K562 (cell line): ENCODE data around the gene AAR2. TPM values are rescaled to one million over a fixed set of nuclear protein-coding genes. Genes with fewer than 3 reads are reported as not detected.

Experiments used
- ATAC-seq: fragments of 200-7000 bp; cut with Tn5 transposase; 3 replicates; pipeline ENCODE4 v1.9.1; 2020; ENCODE audit warnings: moderate library complexity
- BruUV-seq: library from RNA; stranded (reverse); fragments of 400-500 nt; replicated peaks from 2 replicates; lab custom pipeline; 2021; lab: Mats Ljungman, UMichigan
- CTCF ChIA-PET: fragments of 300-600 bp; formaldehyde crosslinking; extraction: SDS; loops from one replicate; lab custom pipeline; 2021; ENCODE audit warnings: low intra/inter-chr PET ratio; lab: Yijun Ruan, JAX
- POLR2A ChIA-PET: fragments of 300-600, 350-650 bp; sonication (Branson Sonifier 250); formaldehyde crosslinking; extraction: SDS; loops from one replicate; lab custom pipeline; 2021; ENCODE audit warnings: antibody characterized with exemption, inconsistent platforms; lab: Yijun Ruan, JAX
- DNase-seq, 4 experiments: peaks; one replicate each; pipeline versions ENCODE4 v3.0.0 to v3.0.0-alpha.2; 2011 to 2018; ENCODE audit warnings: low spot score in 3 of 4, mixed read lengths in 3 of 4; ENCODE audit errors: extremely low read depth in 1 of 4
- FAIRE-seq: peaks from 2 replicates; lab custom pipeline; 2011; peaks lifted over from hg19 to GRCh38; lab: Jason Lieb, UNC
- H2AFZ ChIP-seq: 2 replicates; pipeline ENCODE4 v1.6.0; 2011; ENCODE audit warnings: low read depth, low read length, control low read depth, inconsistent platforms
- H3K27ac ChIP-seq: fragments of 200-600 bp; 3 replicates; pipeline ENCODE4 v1.8.0; 2011; ENCODE audit warnings: low read depth, mild to moderate bottlenecking, control low read depth, inconsistent platforms, low read length, moderate library complexity, mixed read lengths; ENCODE audit errors: extremely low read depth
- H3K27me3 ChIP-seq, 2 experiments: fragments of 300-600 bp in 1 of 2; 2 replicates in 1 of 2; 3 replicates in 1 of 2; pipeline versions ENCODE4 v1.6.0 to v1.8.0; 2011; ENCODE audit warnings: inconsistent platforms in 2 of 2, low read length in 2 of 2, mild to moderate bottlenecking in 1 of 2, mixed read lengths in 1 of 2, moderate library complexity in 1 of 2; ENCODE audit not compliant: control insufficient read depth in 2 of 2, insufficient read depth in 2 of 2
- H3K36me3 ChIP-seq: fragments of 300-600 bp; 3 replicates; pipeline ENCODE4 v1.8.0; 2011; ENCODE audit warnings: mild to moderate bottlenecking, low read length, inconsistent platforms; ENCODE audit not compliant: control insufficient read depth, insufficient read depth
- H3K4me1 ChIP-seq, 2 experiments: fragments of 200-600 bp in 1 of 2; replicated peaks in 1 of 2; 2 replicates in 1 of 2; 3 replicates in 1 of 2; pipeline versions ENCODE4 v1.5.1 to v1.8.0; 2011; ENCODE audit warnings: inconsistent platforms in 2 of 2, low read length in 2 of 2, mild to moderate bottlenecking in 1 of 2, mixed read lengths in 1 of 2, moderate library complexity in 1 of 2; ENCODE audit not compliant: control insufficient read depth in 2 of 2, insufficient read depth in 2 of 2
- H3K4me2 ChIP-seq: 2 replicates; pipeline ENCODE4 v1.6.1; 2011; ENCODE audit warnings: low read length, control low read depth, inconsistent platforms, mixed read lengths; ENCODE audit not compliant: insufficient read depth
- H3K4me3 ChIP-seq: fragments of 200-600 bp; sonication (generic), shearing (Covaris generic); 2 replicates; pipeline ENCODE4 v1.5.1; 2016; ENCODE audit warnings: control low read depth, inconsistent platforms
- H3K79me2 ChIP-seq: fragments of 200-600 bp; 3 replicates; pipeline ENCODE4 v1.8.0; 2011; ENCODE audit warnings: low read length, inconsistent platforms; ENCODE audit not compliant: control insufficient read depth, insufficient read depth
- H3K9ac ChIP-seq, 2 experiments: 2 replicates each; pipeline versions ENCODE4 v1.6.0 to v1.6.1; 2011; ENCODE audit warnings: low read depth in 2 of 2, low read length in 2 of 2, control low read depth in 1 of 2, inconsistent platforms in 1 of 2, mild to moderate bottlenecking in 1 of 2, mixed read lengths in 1 of 2; ENCODE audit not compliant: insufficient read depth in 1 of 2
- H3K9me1 ChIP-seq: one replicate; pipeline ENCODE4 v1.6.0; 2011; ENCODE audit warnings: inconsistent platforms, mild to moderate bottlenecking, low read length, moderate library complexity; ENCODE audit not compliant: control insufficient read depth, insufficient read depth
- H3K9me3 ChIP-seq: replicated peaks from 2 replicates; pipeline ENCODE4 v1.5.1; 2011; ENCODE audit warnings: low read depth, low read length, inconsistent platforms; ENCODE audit not compliant: control insufficient read depth, insufficient read depth
- H4K20me1 ChIP-seq: replicated peaks from 2 replicates; pipeline ENCODE4 v1.6.1; 2011; ENCODE audit warnings: low read length, inconsistent platforms, mixed read lengths; ENCODE audit not compliant: control insufficient read depth, insufficient read depth
- ELF4 ChIP-seq: fragments of 450-650 bp; formaldehyde crosslinking; IDR thresholded peaks from 2 replicates; pipeline ENCODE4 v1.4.0; 2022; ENCODE audit warnings: missing genetic modification characterization
- IRF2 ChIP-seq: sonication (generic); formaldehyde crosslinking; IDR thresholded peaks from 2 replicates; pipeline ENCODE4 v1.8.1; 2022; ENCODE audit warnings: mild to moderate bottlenecking, missing genetic modification reagents
- SFPQ ChIP-seq: fragments of 200-400 bp; formaldehyde crosslinking; IDR thresholded peaks from 2 replicates; pipeline ENCODE4 v1.6.1; 2017; ENCODE audit warnings: mild to moderate bottlenecking, low read depth, low read length, moderate library complexity
- SMC3 ChIP-seq: conservative IDR thresholded peaks from 2 replicates; pipeline ENCODE4 v1.6.1; 2011; ENCODE audit warnings: low read depth, low read length, improper control_type of control experiment; ENCODE audit not compliant: insufficient read depth
- ZFP36 ChIP-seq: fragments of 150-350 bp; IDR thresholded peaks from 2 replicates; pipeline ENCODE4 v1.6.1; 2018; ENCODE audit warnings: low read length, low read depth; ENCODE audit not compliant: partially characterized antibody
- ZNF511 ChIP-seq: sonication (generic); formaldehyde crosslinking; IDR thresholded peaks from 2 replicates; pipeline ENCODE4 v1.8.0; 2022; ENCODE audit warnings: mild to moderate bottlenecking, missing genetic modification reagents
- WGBS: fragments of 100-300 bp; shearing (Covaris generic); methylation state at CpG from one replicate; pipeline ENCODE4 v1.1.6; 2016; ENCODE audit warnings: low coverage, mixed read lengths; ENCODE audit not compliant: insufficient coverage; ENCODE audit errors: missing lambda C conversion rate; 5-methylcytosine and 5-hydroxymethylcytosine counted together
- in situ Hi-C: fragments of 300-500 bp; cut with MboI; formaldehyde crosslinking; loops from 4 replicates; pipeline ENCODE4 v1.15.0; 2018; ENCODE audit warnings: inconsistent platforms, mixed read lengths
- intact Hi-C: fragments of 100-400 bp; cut with micrococcal nuclease; formaldehyde crosslinking; loops from 2 replicates; pipeline ENCODE4 v1.14.2; 2022
- polyA plus RNA-seq, 8 experiments: library from polyadenylated mRNA; depleted of rRNA in 4 of 8; stranded (reverse) in 5 of 8; unstranded in 3 of 8; fragments of >200 nt; fragmentation: Nextera tagmentation in 2 of 8; fragmentation: Illumina TruSeq in 1 of 8; extraction: Ambion mirVana in 2 of 8; extraction: Trizol in 1 of 8; gene quantifications; 2 replicates each; pipeline versions ENCODE4 v1.2.1 to v1.2.3, GENCODE V29; 2011 to 2014; ENCODE audit warnings: inconsistent platforms in 1 of 8, missing spikeins in 1 of 8
- total RNA-seq, 7 experiments: library from RNA; depleted of rRNA in 6 of 7; stranded (reverse); fragments of >200 nt in 6 of 7; fragmentation: Illumina TruSeq in 2 of 7; extraction: Trizol in 2 of 7; gene quantifications; 2 replicates each; pipeline versions ENCODE4 v1.2.1 to v1.2.3, GENCODE V29; 2011 to 2021; ENCODE audit warnings: low replicate concordance in 1 of 7

Gene AAR2
- total and polyA plus RNA-seq, 9 of the 15 experiments (the other 6 are each of a cell fraction or from before 2014, with no cell fraction given) = 6.5 to 36.2 (median 24.7) TPM

- FAIRE-seq (no peak), ATAC-seq (no peak)
- peaks cover 15 to 57% of the 10 kb centered on the region in 2 experiments; a peak in 4 of 5 replicates for H3K27me3 ChIP-seq
These were observed 66.8 kb downstream of the AAR2 start for GRCh38 chr20:36303020-36303595.

More at GRCh38 chr20:36303020-36303595, 66.8 kb downstream of the AAR2 start:
- no TSS peak for BruUV-seq
- intact Hi-C loops (no loop called here), in situ Hi-C loops (no loop called here)
- 3% methylated on average over 14 of the region's 14 CpGs for WGBS
- Histone ChIP-seq H3K4me1 (peaks cover 0 to 14% of the 10 kb centered on the region in 2 experiments; a peak in 2 of 5 replicates), H3K4me3 (no peak overlapping the region), H3K79me2 (no peaks in the 10 kb centered on the region), H3K9me3 (no peaks in the 10 kb centered on the region), H4K20me1 (peaks cover 11% of the 10 kb centered on the region), H3K27ac (no peak overlapping the region), H3K36me3 (no peaks in the 10 kb centered on the region), H3K9ac (0 out of 4 replicates have a peak overlapping the region, but pooled peaks of 1 of the 2 experiments have one; percentile 26), H2AFZ (no peak overlapping the region), H3K9me1 (no peaks in the 10 kb centered on the region), H3K4me2 (no peak overlapping the region)
- CTCF ChIA-PET = no interaction called here
- DNase-seq = no peak
- POLR2A ChIA-PET = interaction anchor here (0.6 kb wide), 1 partner anchor 432 kb away, joined by 3 read pairs; no protein-coding TSS in a partner anchor
- TF ChIP-seq ZNF511 = no peak
- no peak for TF ChIP-seq SMC3
- TF ChIP-seq ELF4 (CRISPR knock-in tag) = no peak
- TF ChIP-seq IRF2 (CRISPR knock-in tag) = no peak
- no peak for TF ChIP-seq SFPQ
- TF ChIP-seq ZFP36 = peak; percentile 67
